Retinal pigment epithelial cell (primary cell): ENCODE results near the gene CCND3.

ENCODE experiments used
- DNase-seq: peaks from one replicate; pipeline ENCODE4 v3.0.0-alpha.2; 2010; ENCODE audit warnings: low read depth
- H3K4me3 ChIP-seq: 2 replicates; pipeline ENCODE4 v1.5.1; 2011; ENCODE audit warnings: mild to moderate bottlenecking, low read length, control low read depth, moderate library complexity
- TF ChIP-seq, protein P1 (sequence below): conservative IDR thresholded peaks from 2 replicates; pipeline ENCODE4 v1.5.1; 2011; ENCODE audit warnings: low read depth, low read length, control low read depth, inconsistent platforms

The CCND3 gene

DNA sequence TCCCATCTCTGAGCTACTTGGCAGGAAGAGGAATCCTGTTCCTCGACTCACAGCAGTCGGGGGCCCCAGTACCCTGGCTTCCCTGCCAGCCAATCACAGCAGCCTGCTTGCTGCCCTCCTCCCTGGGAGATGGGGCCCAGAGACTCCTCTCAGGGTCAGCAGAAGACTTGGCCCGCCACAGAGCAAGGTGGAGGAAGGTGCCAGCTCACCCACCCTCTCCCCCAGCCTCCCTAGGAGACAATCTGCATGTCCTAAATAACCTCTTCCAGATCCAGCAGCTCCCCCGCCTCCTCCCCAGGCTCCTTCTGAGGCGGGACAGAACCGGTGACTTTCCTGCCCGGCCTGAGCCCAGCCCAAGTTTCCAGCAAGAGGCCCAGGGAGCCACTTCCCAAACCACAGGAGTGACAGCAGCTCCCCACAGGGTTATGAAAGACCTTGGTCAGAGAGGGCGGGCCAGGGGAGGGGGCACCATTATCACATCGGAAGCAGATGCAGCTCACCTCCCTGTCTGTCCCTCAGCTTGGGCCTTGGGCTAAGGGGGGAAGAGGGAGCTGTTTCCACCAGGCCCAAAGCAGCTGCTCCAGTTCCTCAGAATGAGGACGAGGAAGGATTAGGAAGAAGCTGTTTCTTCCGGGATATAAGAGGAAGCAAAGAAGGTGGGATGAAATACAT, 2.3 kb downstream of the CCND3 start:
- H3K4me3 ChIP-seq = no peak overlapping the region
- no peak for DNase-seq

DNA sequence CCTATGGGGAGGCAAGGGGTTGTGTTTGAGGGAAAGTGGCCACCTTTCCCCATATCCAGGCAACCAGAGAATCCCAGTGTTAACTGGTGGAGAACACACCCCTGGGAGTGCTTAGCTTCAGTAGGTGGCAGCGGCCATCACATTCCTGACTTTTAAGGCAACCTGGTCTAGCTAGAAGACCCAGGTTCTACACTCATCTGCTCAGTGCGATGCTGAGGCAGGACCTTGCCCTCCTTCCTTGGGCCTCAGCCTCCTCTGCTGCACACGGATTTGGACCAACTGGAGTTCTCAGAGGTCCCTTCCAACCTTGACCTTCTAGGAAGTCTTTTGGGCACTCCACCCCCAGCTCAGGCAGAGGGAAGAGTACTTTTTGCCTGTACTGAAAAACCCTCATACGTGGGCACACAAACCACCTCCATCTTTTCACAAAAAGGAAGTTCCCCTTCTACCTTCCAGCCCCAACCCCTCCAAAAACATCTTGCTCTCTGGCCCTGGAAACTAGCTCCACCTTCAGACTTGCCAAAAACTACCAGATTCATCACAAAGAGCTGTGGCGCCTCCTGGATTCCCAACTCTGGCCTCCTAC, 2.9 kb downstream of the CCND3 start:
- TF ChIP-seq, protein P1, sequence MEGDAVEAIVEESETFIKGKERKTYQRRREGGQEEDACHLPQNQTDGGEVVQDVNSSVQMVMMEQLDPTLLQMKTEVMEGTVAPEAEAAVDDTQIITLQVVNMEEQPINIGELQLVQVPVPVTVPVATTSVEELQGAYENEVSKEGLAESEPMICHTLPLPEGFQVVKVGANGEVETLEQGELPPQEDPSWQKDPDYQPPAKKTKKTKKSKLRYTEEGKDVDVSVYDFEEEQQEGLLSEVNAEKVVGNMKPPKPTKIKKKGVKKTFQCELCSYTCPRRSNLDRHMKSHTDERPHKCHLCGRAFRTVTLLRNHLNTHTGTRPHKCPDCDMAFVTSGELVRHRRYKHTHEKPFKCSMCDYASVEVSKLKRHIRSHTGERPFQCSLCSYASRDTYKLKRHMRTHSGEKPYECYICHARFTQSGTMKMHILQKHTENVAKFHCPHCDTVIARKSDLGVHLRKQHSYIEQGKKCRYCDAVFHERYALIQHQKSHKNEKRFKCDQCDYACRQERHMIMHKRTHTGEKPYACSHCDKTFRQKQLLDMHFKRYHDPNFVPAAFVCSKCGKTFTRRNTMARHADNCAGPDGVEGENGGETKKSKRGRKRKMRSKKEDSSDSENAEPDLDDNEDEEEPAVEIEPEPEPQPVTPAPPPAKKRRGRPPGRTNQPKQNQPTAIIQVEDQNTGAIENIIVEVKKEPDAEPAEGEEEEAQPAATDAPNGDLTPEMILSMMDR = no peak
- DNase-seq = no peak
- no peak overlapping the region for H3K4me3 ChIP-seq

More for the DNA sequence above, 2.3 kb downstream of the CCND3 start:
- TF ChIP-seq, protein P1 = no peak

DNA sequence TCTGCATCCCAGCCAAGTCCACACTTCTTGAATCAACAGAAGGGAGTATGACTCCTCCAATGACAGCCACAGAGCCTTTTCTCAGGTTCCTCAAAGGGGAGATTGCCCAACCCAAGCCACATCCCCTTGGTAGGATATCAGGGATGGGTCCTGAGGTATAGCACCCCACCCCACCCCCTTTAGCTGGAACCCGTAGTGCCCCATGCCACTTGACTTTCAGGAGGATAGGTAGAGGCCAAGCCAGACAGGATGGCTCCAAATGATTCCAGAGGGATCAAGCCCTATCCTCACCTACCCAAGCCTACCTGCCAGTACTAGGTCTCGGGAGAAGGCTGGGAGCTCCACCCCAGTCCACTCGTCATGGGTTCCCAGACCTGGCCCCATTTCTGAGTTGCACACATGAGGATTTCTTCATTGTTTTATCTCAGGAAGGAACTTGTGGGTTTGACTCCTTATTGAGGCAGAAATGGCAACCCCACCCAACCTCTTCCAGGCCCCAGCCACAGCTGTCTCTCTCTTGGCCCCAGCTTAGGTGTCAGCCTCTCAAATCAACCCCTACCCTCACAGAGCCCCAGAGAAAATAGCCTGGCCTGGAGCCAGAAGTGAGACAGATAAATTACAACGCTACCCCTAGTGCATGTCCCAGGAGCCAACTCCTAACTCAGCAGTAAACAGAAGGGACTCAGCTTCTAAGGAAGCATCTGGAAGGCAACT, 3.6 kb downstream of the CCND3 start:
- H3K4me3 ChIP-seq = no peak overlapping the region
- TF ChIP-seq, protein P1 = no peak
- no peak for DNase-seq

DNA sequence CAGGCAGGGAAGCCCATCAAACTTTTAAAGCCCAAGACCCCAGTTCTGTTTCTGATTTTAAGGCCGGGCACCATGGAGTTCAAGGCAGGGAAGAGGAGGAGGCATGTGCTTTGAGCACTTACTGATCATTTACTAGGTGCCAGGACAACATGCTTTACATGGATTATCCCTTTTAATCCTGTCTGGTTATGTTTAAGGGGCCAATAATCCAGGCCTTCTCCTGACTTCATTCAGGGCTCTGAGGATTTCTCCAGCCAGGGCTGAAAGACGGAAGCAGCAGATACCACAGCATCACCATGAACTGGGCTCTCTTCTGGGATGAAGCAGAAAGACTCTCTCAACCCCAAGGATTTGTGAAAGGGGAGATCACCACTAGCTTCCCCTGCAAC, 4.1 kb downstream of the CCND3 start:
- TF ChIP-seq, protein P1 = no peak
- H3K4me3 ChIP-seq = no peak overlapping the region
- DNase-seq = no peak

DNA sequence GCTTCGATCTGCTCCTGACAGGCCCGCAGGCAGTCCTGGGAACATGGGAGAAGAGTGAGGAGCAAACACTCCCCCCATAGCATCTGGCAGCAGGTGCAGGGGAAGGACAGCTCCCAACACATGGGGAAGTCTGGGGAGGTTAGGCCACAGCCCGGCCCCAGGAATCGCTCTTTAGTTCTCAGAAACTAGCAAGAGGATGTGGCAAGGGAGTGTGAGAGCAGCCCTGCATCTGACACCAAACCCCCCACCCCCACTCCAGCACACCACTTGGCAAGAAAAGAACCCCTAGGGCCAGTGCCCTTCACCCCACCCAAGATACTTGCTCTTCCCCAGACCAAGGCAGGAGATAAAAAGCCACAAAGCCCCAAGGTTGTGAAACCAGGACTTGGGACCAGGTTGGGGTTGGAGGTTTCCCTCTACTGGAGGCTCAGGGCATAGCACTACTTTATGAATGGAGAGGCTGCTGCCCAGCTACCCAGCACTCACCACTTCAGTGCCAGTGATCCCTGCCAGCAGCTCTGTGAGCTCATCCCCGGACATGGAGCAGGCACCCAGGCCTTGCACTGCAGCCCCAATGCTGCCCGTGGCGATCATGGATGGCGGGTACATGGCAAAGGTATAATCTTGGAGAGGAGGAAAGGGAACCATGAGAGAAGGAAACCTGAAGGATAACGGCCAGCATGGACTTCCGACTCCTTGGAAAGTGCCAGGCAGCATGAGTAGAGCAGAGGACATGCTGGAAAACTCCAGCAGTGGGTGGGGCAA, 5.4 kb downstream of the CCND3 start:
- TF ChIP-seq, protein P1 = peak; percentile 95
- peak; percentile 42 for DNase-seq
- H3K4me3 ChIP-seq = no peak overlapping the region

DNA sequence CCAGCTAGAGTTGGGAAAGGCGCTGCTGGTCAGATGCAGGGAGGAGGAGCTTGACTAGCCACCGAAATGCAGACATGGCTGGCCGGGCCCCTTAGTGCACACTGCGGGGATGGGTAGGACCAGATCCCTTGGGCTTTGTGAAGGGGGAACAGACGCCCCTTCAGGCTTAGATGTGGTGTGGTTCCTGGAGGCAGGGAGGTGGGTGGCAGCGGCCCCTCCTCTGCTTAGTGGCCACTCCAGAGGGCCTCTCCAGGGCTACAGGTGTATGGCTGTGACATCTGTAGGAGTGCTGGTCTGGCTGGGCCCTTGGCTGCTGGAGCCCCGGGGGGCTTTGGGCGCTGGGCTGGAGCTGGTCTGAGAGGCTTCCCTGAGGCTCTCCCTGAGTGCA, 5.9 kb downstream of the CCND3 start:
- no peak for DNase-seq
- TF ChIP-seq, protein P1 = no peak
- no peak overlapping the region for H3K4me3 ChIP-seq
